H9 (cell line): ENCODE results near the gene PITPNB. TPM values are rescaled to one million over a fixed set of nuclear protein-coding genes. Genes with fewer than 3 reads are reported as not detected.

ENCODE experiments used
- DNase-seq: peaks from one replicate; pipeline ENCODE4 v3.0.0-alpha.2; 2017
- H2AFZ ChIP-seq: one replicate; pipeline ENCODE4 v1.6.1; 2013; ENCODE audit warnings: mild to moderate bottlenecking, low read length, control low read depth, moderate library complexity
- H2AK5ac ChIP-seq: 2 replicates; pipeline ENCODE4 v1.6.1; 2013; ENCODE audit warnings: low read length, control low read depth, mixed read lengths; ENCODE audit not compliant: insufficient read length
- H2BK120ac ChIP-seq: one replicate; pipeline ENCODE4 v1.6.1; 2013; ENCODE audit warnings: low read depth, mild to moderate bottlenecking, low read length, control low read depth, inconsistent platforms; ENCODE audit not compliant: poor library complexity, severe bottlenecking
- H2BK12ac ChIP-seq: 2 replicates; pipeline ENCODE4 v1.6.1; 2013; ENCODE audit warnings: low read length, control low read depth, mixed read lengths, low read depth; ENCODE audit not compliant: insufficient read length
- H2BK15ac ChIP-seq: 2 replicates; pipeline ENCODE4 v1.6.1; 2013; ENCODE audit warnings: low read depth, low read length, control low read depth
- H2BK20ac ChIP-seq: one replicate; pipeline ENCODE4 v1.6.1; 2013; ENCODE audit warnings: low read depth, mild to moderate bottlenecking, low read length, control low read depth, inconsistent platforms; ENCODE audit not compliant: poor library complexity, severe bottlenecking
- H2BK5ac ChIP-seq: 2 replicates; pipeline ENCODE4 v1.6.1; 2013; ENCODE audit warnings: low read length, control low read depth, mixed read lengths; ENCODE audit not compliant: insufficient read length
- H3K14ac ChIP-seq: 2 replicates; pipeline ENCODE4 v1.6.1; 2013; ENCODE audit warnings: low read length, control low read depth; ENCODE audit not compliant: insufficient read depth
- H3K18ac ChIP-seq: 2 replicates; pipeline ENCODE4 v1.6.1; 2013; ENCODE audit warnings: low read depth, mild to moderate bottlenecking, mixed read lengths, low read length, control low read depth; ENCODE audit not compliant: insufficient read length
- H3K23ac ChIP-seq: 2 replicates; pipeline ENCODE4 v1.6.1; 2013; ENCODE audit warnings: low read length, control low read depth, mixed read lengths, low read depth; ENCODE audit not compliant: insufficient read length
- H3K23me2 ChIP-seq: 2 replicates; pipeline ENCODE4 v1.6.1; 2013; ENCODE audit warnings: low read depth, mild to moderate bottlenecking, mixed read lengths, low read length, control low read depth; ENCODE audit not compliant: insufficient read length, poor library complexity, severe bottlenecking
- H3K27ac ChIP-seq: 2 replicates; pipeline ENCODE4 v1.5.1; 2013; ENCODE audit warnings: low read length, control low read depth, mixed read lengths, low read depth; ENCODE audit not compliant: insufficient read length
- H3K27me3 ChIP-seq: 2 replicates; pipeline ENCODE4 v1.6.1; 2013; ENCODE audit warnings: low read length, control low read depth, inconsistent platforms; ENCODE audit not compliant: insufficient read depth
- H3K4ac ChIP-seq: 2 replicates; pipeline ENCODE4 v1.6.1; 2013; ENCODE audit warnings: low read depth, mild to moderate bottlenecking, control low read depth, inconsistent platforms, low read length, moderate library complexity
- H3K4me1 ChIP-seq: 2 replicates; pipeline ENCODE4 v1.6.1; 2013; ENCODE audit warnings: low read length, control low read depth, inconsistent platforms; ENCODE audit not compliant: insufficient read depth
- H3K4me2 ChIP-seq: 2 replicates; pipeline ENCODE4 v1.6.1; 2013; ENCODE audit warnings: low read length, control low read depth, mixed read lengths; ENCODE audit not compliant: insufficient read length, insufficient read depth
- H3K56ac ChIP-seq: 2 replicates; pipeline ENCODE4 v1.6.1; 2013; ENCODE audit warnings: low read depth, mild to moderate bottlenecking, mixed read lengths, low read length, control low read depth; ENCODE audit not compliant: insufficient read length
- H3K79me1 ChIP-seq: 2 replicates; pipeline ENCODE4 v1.6.1; 2013; ENCODE audit warnings: low read depth, mild to moderate bottlenecking, moderate library complexity, low read length, control low read depth, inconsistent platforms; ENCODE audit not compliant: insufficient read depth, poor library complexity, severe bottlenecking
- H3K79me2 ChIP-seq: 2 replicates; pipeline ENCODE4 v1.6.1; 2013; ENCODE audit warnings: low read length, control low read depth, inconsistent platforms; ENCODE audit not compliant: insufficient read depth
- H3K9ac ChIP-seq: 2 replicates; pipeline ENCODE4 v1.6.1; 2013; ENCODE audit warnings: low read length, control low read depth, mixed read lengths; ENCODE audit not compliant: insufficient read length; ENCODE audit errors: extremely low read depth
- H3K9me3 ChIP-seq: one replicate; pipeline ENCODE4 v1.6.1; 2013; ENCODE audit warnings: low read depth, low read length, inconsistent platforms; ENCODE audit not compliant: control insufficient read depth
- H3T11ph ChIP-seq: one replicate; pipeline ENCODE4 v1.6.1; 2013; ENCODE audit warnings: mild to moderate bottlenecking, low read length, control low read depth, inconsistent platforms
- H4K20me1 ChIP-seq: one replicate; pipeline ENCODE4 v1.6.1; 2013; ENCODE audit not compliant: control insufficient read depth, insufficient read length, insufficient read depth
- H4K5ac ChIP-seq: 2 replicates; pipeline ENCODE4 v1.6.1; 2013; ENCODE audit warnings: low read depth, mild to moderate bottlenecking, mixed read lengths, low read length, control low read depth; ENCODE audit not compliant: insufficient read length
- H4K8ac ChIP-seq: replicated peaks from 2 replicates; pipeline ENCODE4 v1.6.1; 2013; ENCODE audit warnings: low read length, control low read depth, mixed read lengths, low read depth; ENCODE audit not compliant: insufficient read length
- H4K91ac ChIP-seq: 2 replicates; pipeline ENCODE4 v1.6.1; 2013; ENCODE audit warnings: low read depth, mild to moderate bottlenecking, moderate library complexity, mixed read lengths, low read length, control low read depth; ENCODE audit not compliant: insufficient read length
- H3K27ac Mint-ChIP-seq, 3 experiments: 2 replicates in 2 of 3; 3 replicates in 1 of 3; pipeline ENCODE4 v1.8.0; 2020 to 2021; ENCODE audit warnings: mixed read lengths in 3 of 3, mild to moderate bottlenecking in 1 of 3, moderate library complexity in 1 of 3
- H3K27me3 Mint-ChIP-seq: 2 replicates; pipeline ENCODE4 v1.8.0; 2021; ENCODE audit warnings: low read depth, mild to moderate bottlenecking, moderate library complexity, mixed read lengths
- H3K36me3 Mint-ChIP-seq, 3 experiments: 2 replicates in 2 of 3; 3 replicates in 1 of 3; pipeline ENCODE4 v1.8.0; 2020 to 2021; ENCODE audit warnings: low read depth in 3 of 3, mixed read lengths in 3 of 3; ENCODE audit not compliant: insufficient read depth in 1 of 3
- H3K4me1 Mint-ChIP-seq, 2 experiments: 2 replicates each; pipeline ENCODE4 v1.8.0; 2020; ENCODE audit warnings: mixed read lengths in 2 of 2
- H3K4me3 Mint-ChIP-seq, 2 experiments: 2 replicates in 1 of 2; 3 replicates in 1 of 2; pipeline ENCODE4 v1.8.0; 2020 to 2021; ENCODE audit warnings: mild to moderate bottlenecking in 2 of 2, mixed read lengths in 2 of 2, moderate library complexity in 1 of 2
- H3K9me3 Mint-ChIP-seq, 2 experiments: 2 replicates in 1 of 2; 3 replicates in 1 of 2; pipeline ENCODE4 v1.8.0; 2020; ENCODE audit warnings: mild to moderate bottlenecking in 2 of 2, mixed read lengths in 2 of 2, moderate library complexity in 1 of 2
- whole genome bisulfite sequencing: extraction: QIAGEN DNeasy Blood & Tissue Kit; methylation state at CpG from one replicate; pipeline ENCODE4 v1.1.7; 2013; ENCODE audit warnings: missing lambda C conversion rate, low lambda C conversion rate, mixed read lengths; ENCODE audit not compliant: insufficient read length; ENCODE audit errors: extremely low coverage; 5-methylcytosine and 5-hydroxymethylcytosine counted together
- total RNA-seq: library from RNA; stranded (reverse); gene quantifications from 2 replicates; pipeline ENCODE4 v1.2.1, GENCODE V29; 2021
- TF ChIP-seq, protein P1 (sequence below): fragments of 200-600 bp; sonication (generic); conservative IDR thresholded peaks from 3 replicates; pipeline ENCODE4 v1.8.0; 2021; ENCODE audit warnings: antibody characterized with exemption, mild to moderate bottlenecking

Gene PITPNB
- total RNA-seq, 1 experiment from 2014 or later, result 106 TPM

DNA sequence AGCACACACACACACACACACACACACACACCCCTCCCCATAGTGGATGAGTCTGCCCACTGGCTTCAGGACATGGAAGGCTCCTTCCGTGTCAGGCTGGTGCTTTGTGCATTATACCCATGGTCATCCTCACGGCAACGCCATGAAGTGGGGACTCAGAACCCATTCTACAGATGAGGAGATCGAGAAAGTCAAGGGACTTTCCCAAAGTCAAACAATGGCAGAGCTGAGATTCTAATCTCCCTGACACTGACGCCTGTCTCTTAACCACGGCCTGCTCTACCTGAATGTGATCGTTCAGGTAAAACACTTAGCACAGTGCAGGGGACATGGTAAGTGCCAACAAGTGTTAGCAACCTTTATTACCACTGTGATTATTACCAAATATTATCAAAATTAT, 113.2 kb downstream of the PITPNB start:
- Histone ChIP-seq H3K4me2 (no peak overlapping the region), H3T11ph (no peak overlapping the region), H2BK5ac (no peak overlapping the region), H2BK20ac (no peak overlapping the region), H3K23me2 (peaks cover 9% of the 10 kb centered on the region), H3K9ac (no peak overlapping the region), H2BK12ac (no peak overlapping the region), H4K91ac (no peak overlapping the region), H2AK5ac (no peak overlapping the region), H3K18ac (no peak overlapping the region), H3K27ac (no peak overlapping the region), H3K79me1 (no peaks in the 10 kb centered on the region), H3K79me2 (no peaks in the 10 kb centered on the region), H3K9me3 (no peaks in the 10 kb centered on the region), H3K4ac (no peak overlapping the region), H2BK120ac (no peak overlapping the region), H3K4me1 (no peaks in the 10 kb centered on the region), H4K20me1 (no peaks in the 10 kb centered on the region), H3K56ac (no peak overlapping the region), H3K23ac (no peak overlapping the region), H4K8ac (no peak overlapping the region), H4K5ac (no peak overlapping the region), H3K14ac (no peak overlapping the region), H3K27me3 (peaks cover 14% of the 10 kb centered on the region; the same call in 1 of the 2 replicates), H2BK15ac (no peak overlapping the region), H2AFZ (no peak overlapping the region)
- Mint-ChIP-seq H3K27me3 (peaks cover 61% of the 10 kb centered on the region), H3K9me3 (no peaks in the 10 kb centered on the region; a peak in 2 of 5 replicates), H3K4me1 (peaks cover 36 to 52% of the 10 kb centered on the region in 2 experiments), H3K36me3 (no peaks in the 10 kb centered on the region), H3K27ac (no peak overlapping the region; a peak in 1 of 7 replicates), H3K4me3 (no peak overlapping the region)
- DNase-seq, result no peak
- WGBS, result no CpG with 5 or more reads among the region's 7 CpGs
- TF ChIP-seq, protein P1, sequence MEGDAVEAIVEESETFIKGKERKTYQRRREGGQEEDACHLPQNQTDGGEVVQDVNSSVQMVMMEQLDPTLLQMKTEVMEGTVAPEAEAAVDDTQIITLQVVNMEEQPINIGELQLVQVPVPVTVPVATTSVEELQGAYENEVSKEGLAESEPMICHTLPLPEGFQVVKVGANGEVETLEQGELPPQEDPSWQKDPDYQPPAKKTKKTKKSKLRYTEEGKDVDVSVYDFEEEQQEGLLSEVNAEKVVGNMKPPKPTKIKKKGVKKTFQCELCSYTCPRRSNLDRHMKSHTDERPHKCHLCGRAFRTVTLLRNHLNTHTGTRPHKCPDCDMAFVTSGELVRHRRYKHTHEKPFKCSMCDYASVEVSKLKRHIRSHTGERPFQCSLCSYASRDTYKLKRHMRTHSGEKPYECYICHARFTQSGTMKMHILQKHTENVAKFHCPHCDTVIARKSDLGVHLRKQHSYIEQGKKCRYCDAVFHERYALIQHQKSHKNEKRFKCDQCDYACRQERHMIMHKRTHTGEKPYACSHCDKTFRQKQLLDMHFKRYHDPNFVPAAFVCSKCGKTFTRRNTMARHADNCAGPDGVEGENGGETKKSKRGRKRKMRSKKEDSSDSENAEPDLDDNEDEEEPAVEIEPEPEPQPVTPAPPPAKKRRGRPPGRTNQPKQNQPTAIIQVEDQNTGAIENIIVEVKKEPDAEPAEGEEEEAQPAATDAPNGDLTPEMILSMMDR, result no peak
